Endothelial cell of umbilical vein (primary cell): Measurements from ENCODE around the gene RECK. TPM values are rescaled to one million over a fixed set of nuclear protein-coding genes. Genes with fewer than 3 reads are reported as not detected.

ENCODE experiments used
- BruUV-seq: library from RNA; stranded (reverse); fragments of 400-500 nt; replicated peaks from 2 replicates; lab custom pipeline; 2021; lab: Mats Ljungman, UMichigan
- CTCF ChIA-PET: fragments of 300-600, 350-600 bp; sonication (Branson Sonifier 250); formaldehyde crosslinking; loops from one replicate; lab custom pipeline; 2021; ENCODE audit warnings: antibody characterized with exemption, inconsistent platforms; lab: Charles Lee
- POLR2A ChIA-PET: fragments of 300-600, 350-600 bp; sonication (Branson Sonifier 250); formaldehyde crosslinking; loops from one replicate; lab custom pipeline; 2021; ENCODE audit warnings: antibody characterized with exemption, inconsistent platforms; lab: Charles Lee
- DNase-seq: peaks from one replicate; pipeline ENCODE4 v3.0.0-alpha.2; 2011; ENCODE audit warnings: low read depth, low spot score
- FAIRE-seq: peaks from 2 replicates; lab custom pipeline; 2011; peaks lifted over from hg19 to GRCh38; lab: Jason Lieb, UNC
- H2AFZ ChIP-seq: 2 replicates; pipeline ENCODE4 v1.6.0; 2012; ENCODE audit warnings: low read depth, low read length, control low read depth, inconsistent platforms
- H3K27ac ChIP-seq: 2 replicates; pipeline ENCODE4 v1.5.1; 2011; ENCODE audit warnings: low read depth, mild to moderate bottlenecking, control low read depth, low read length, moderate library complexity; ENCODE audit not compliant: insufficient read depth
- H3K27me3 ChIP-seq, 2 experiments: 2 replicates each; pipeline versions ENCODE4 v1.6.0 to v1.6.1; 2011; ENCODE audit warnings: low read length in 2 of 2, mixed read lengths in 1 of 2; ENCODE audit not compliant: control insufficient read depth in 2 of 2, insufficient read depth in 2 of 2
- H3K36me3 ChIP-seq, 2 experiments: 2 replicates in 1 of 2; 3 replicates in 1 of 2; pipeline ENCODE4 v1.5.1; 2011; ENCODE audit warnings: low read length in 2 of 2, mild to moderate bottlenecking in 1 of 2, moderate library complexity in 1 of 2; ENCODE audit not compliant: control insufficient read depth in 2 of 2, insufficient read depth in 2 of 2; ENCODE audit errors: extremely low read depth in 1 of 2
- H3K4me1 ChIP-seq: 3 replicates; pipeline ENCODE4 v1.5.1; 2011; ENCODE audit warnings: mild to moderate bottlenecking, low read length; ENCODE audit not compliant: control insufficient read depth, insufficient read depth; ENCODE audit errors: extremely low read depth
- H3K4me2 ChIP-seq: 2 replicates; pipeline ENCODE4 v1.6.1; 2011; ENCODE audit warnings: low read length, control low read depth, mixed read lengths; ENCODE audit not compliant: insufficient read depth
- H3K4me3 ChIP-seq, 3 experiments: fragments of 200-600 bp in 1 of 3; sonication (generic), shearing (Covaris generic) in 1 of 3; replicated peaks in 1 of 3; 2 replicates each; pipeline ENCODE4 v1.5.1; 2011 to 2016; ENCODE audit warnings: control low read depth in 3 of 3, low read length in 3 of 3, mild to moderate bottlenecking in 2 of 3, inconsistent platforms in 1 of 3, low read depth in 1 of 3, moderate library complexity in 1 of 3; ENCODE audit not compliant: insufficient read depth in 1 of 3
- H3K79me2 ChIP-seq: 2 replicates; pipeline ENCODE4 v1.6.0; 2012; ENCODE audit warnings: low read length, inconsistent platforms; ENCODE audit not compliant: control insufficient read depth, insufficient read depth
- H3K9ac ChIP-seq: replicated peaks from 2 replicates; pipeline ENCODE3; 2011; ENCODE audit warnings: low read length, control low read depth; ENCODE audit not compliant: insufficient read depth; ENCODE audit errors: extremely low read depth
- H3K9me1 ChIP-seq: replicated peaks from 3 replicates; pipeline ENCODE4 v1.6.0; 2011; ENCODE audit warnings: mild to moderate bottlenecking, low read length; ENCODE audit not compliant: control insufficient read depth, insufficient read depth; ENCODE audit errors: extremely low read depth
- H3K9me3 ChIP-seq: replicated peaks from 2 replicates; pipeline ENCODE4 v1.5.1; 2012; ENCODE audit warnings: low read length, inconsistent platforms; ENCODE audit not compliant: control insufficient read depth, insufficient read depth
- H4K20me1 ChIP-seq: replicated peaks from 2 replicates; pipeline ENCODE3; 2011; ENCODE audit warnings: mild to moderate bottlenecking, low read length; ENCODE audit not compliant: control insufficient read depth, insufficient read depth; ENCODE audit errors: extremely low read depth
- EZH2 ChIP-seq: IDR thresholded peaks from 2 replicates; pipeline ENCODE4 v1.6.1; 2012; ENCODE audit warnings: borderline replicate concordance, low read depth, mild to moderate bottlenecking, moderate library complexity, low read length, inconsistent platforms; ENCODE audit not compliant: severe bottlenecking
- FOS ChIP-seq: IDR thresholded peaks from 2 replicates; pipeline ENCODE4 v1.6.1; 2011; ENCODE audit warnings: mild to moderate bottlenecking, low read length, moderate library complexity, borderline replicate concordance; ENCODE audit not compliant: insufficient read depth
- GATA2 ChIP-seq: IDR thresholded peaks from 2 replicates; pipeline ENCODE4 v1.7.0; 2011; ENCODE audit warnings: low read depth, mild to moderate bottlenecking, moderate library complexity, mixed read lengths, low read length; ENCODE audit not compliant: insufficient read length, insufficient read depth
- JUN ChIP-seq: IDR thresholded peaks from 2 replicates; pipeline ENCODE4 v1.6.1; 2011; ENCODE audit warnings: borderline replicate concordance, low read depth; ENCODE audit not compliant: insufficient read length, insufficient read depth
- MYC ChIP-seq: IDR thresholded peaks from one replicate; pipeline ENCODE4 v1.6.1; 2011; ENCODE audit warnings: mild to moderate bottlenecking, low read depth, low read length
- POLR2A ChIP-seq: IDR thresholded peaks from 2 replicates; pipeline ENCODE4 v1.6.1; 2012; ENCODE audit warnings: low read depth, mild to moderate bottlenecking, control low read depth, low read length
- POLR2AphosphoS5 ChIP-seq: IDR thresholded peaks from 2 replicates; pipeline ENCODE4 v1.6.1; 2012; ENCODE audit warnings: low read depth, mild to moderate bottlenecking, control low read depth, low read length, moderate library complexity; ENCODE audit not compliant: insufficient read depth
- dilution Hi-C: fragments of 300-500 bp; cut with MboI; formaldehyde crosslinking; loops from one replicate; pipeline ENCODE4 v1.15.0; 2019; ENCODE audit warnings: low sequenced_read_pairs; ENCODE audit not compliant: extremely low pct_ligation_motif_present
- intact Hi-C: fragments of 100-400 bp; cut with micrococcal nuclease; formaldehyde crosslinking; loops from one replicate; pipeline ENCODE4 v1.10.0; 2022
- polyA plus RNA-seq, 4 experiments: library from polyadenylated mRNA; depleted of rRNA in 3 of 4; stranded (reverse) in 3 of 4; unstranded in 1 of 4; fragments of >200 nt; gene quantifications; 2 replicates each; pipeline versions ENCODE4 v1.2.1 to v1.2.3, GENCODE V29; 2011 to 2012; ENCODE audit warnings: missing spikeins in 1 of 4
- total RNA-seq: library from RNA; stranded (reverse); gene quantifications from 2 replicates; pipeline ENCODE4 v1.2.3, GENCODE V29; 2021
- TF ChIP-seq, protein P1 (sequence below): IDR thresholded peaks from 2 replicates; pipeline ENCODE4 v1.6.1; 2011; ENCODE audit not compliant: insufficient read depth, insufficient read length
- TF ChIP-seq, protein P2 (sequence below), 2 donors: IDR thresholded peaks; 1 replicate in 1 of 2; 2 replicates in 1 of 2; pipeline ENCODE4 v1.5.1; 2011; ENCODE audit warnings: low read length in 2 of 2, mild to moderate bottlenecking in 2 of 2, moderate library complexity in 2 of 2, control low read depth in 1 of 2, inconsistent platforms in 1 of 2, low read depth in 1 of 2; ENCODE audit not compliant: insufficient read depth in 1 of 2; ENCODE audit errors: extremely low read depth in 1 of 2

Gene RECK
- total and polyA plus RNA-seq, 2 donors (not counting 3 experiments of a cell fraction or from before 2014, with no cell fraction given) = 12.0 to 14.1 TPM

DNA sequence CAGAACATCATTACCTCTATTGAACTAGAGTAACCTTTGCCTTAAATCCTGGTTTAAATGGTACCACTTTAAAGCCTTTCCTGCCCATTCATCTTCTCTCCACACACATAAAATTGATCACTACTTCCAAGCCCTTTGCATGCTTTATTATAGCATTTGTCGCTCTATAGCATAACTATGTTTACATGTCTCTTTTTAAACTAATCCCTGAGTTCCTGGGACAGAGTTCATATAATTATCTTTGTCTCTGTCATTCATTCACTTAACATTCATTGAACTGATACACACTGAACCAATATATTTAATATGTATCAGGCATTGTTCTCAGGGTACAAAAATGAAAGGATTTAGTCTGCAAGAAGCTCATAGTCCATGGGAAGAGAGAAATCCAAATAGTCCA, 37.3 kb downstream of the RECK start:
- Histone ChIP-seq H3K4me2 (no peak overlapping the region), H3K4me3 (no peak overlapping the region), H3K9me1 (no peaks in the 10 kb centered on the region), H4K20me1 (no peaks in the 10 kb centered on the region), H3K27ac (no peak overlapping the region), H3K36me3 (peaks cover 0 to 3% of the 10 kb centered on the region in 2 experiments), H2AFZ (no peak overlapping the region), H3K79me2 (no peaks in the 10 kb centered on the region), H3K4me1 (no peaks in the 10 kb centered on the region), H3K27me3 (no peaks in the 10 kb centered on the region), H3K9me3 (no peaks in the 10 kb centered on the region), H3K9ac (no peak overlapping the region)
- intact Hi-C loops = no loop called here
- no peak for FAIRE-seq
- dilution Hi-C loops = no loop called here
- no peak for DNase-seq
- CTCF ChIA-PET = interaction anchor here (1.0 to 2.5 kb wide), 7 partner anchors 11 to 192 kb away, joined by 3 to 9 read pairs (median 6); no protein-coding TSS in a partner anchor
- BruUV-seq = no TSS peak
- POLR2A ChIA-PET = no interaction called here
- TF ChIP-seq MYC (no peak), GATA2 (no peak), FOS (no peak), JUN (no peak), EZH2 (no peak), POLR2A (no peak), POLR2AphosphoS5 (no peak)
- TF ChIP-seq, protein P1, sequence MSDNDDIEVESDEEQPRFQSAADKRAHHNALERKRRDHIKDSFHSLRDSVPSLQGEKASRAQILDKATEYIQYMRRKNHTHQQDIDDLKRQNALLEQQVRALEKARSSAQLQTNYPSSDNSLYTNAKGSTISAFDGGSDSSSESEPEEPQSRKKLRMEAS = no peak
- TF ChIP-seq, protein P2, sequence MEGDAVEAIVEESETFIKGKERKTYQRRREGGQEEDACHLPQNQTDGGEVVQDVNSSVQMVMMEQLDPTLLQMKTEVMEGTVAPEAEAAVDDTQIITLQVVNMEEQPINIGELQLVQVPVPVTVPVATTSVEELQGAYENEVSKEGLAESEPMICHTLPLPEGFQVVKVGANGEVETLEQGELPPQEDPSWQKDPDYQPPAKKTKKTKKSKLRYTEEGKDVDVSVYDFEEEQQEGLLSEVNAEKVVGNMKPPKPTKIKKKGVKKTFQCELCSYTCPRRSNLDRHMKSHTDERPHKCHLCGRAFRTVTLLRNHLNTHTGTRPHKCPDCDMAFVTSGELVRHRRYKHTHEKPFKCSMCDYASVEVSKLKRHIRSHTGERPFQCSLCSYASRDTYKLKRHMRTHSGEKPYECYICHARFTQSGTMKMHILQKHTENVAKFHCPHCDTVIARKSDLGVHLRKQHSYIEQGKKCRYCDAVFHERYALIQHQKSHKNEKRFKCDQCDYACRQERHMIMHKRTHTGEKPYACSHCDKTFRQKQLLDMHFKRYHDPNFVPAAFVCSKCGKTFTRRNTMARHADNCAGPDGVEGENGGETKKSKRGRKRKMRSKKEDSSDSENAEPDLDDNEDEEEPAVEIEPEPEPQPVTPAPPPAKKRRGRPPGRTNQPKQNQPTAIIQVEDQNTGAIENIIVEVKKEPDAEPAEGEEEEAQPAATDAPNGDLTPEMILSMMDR (IDR thresholded peaks at IDR 0.05; ENCODE audit: extremely low read depth in 1 of 2, insufficient read depth in 1 of 2, low read depth in 1 of 2, low read length in 2 of 2) = no peak
